Upper lobe of left lung (tissue), 4 donors: ENCODE data around the gene CACNB4.

Source experiments
- POLR2A ChIP-seq, 4 donors: fragments of 450-650 bp; IDR thresholded peaks; one replicate each; pipeline ENCODE4 v1.5.1; 2016 to 2017; ENCODE audit warnings: antibody characterized with exemption in 4 of 4, mild to moderate bottlenecking in 2 of 4
- POLR2AphosphoS5 ChIP-seq, 2 donors: sonication (generic); formaldehyde crosslinking; IDR thresholded peaks; one replicate each; pipeline ENCODE4 v1.5.1; 2017; ENCODE audit warnings: antibody characterized with exemption in 2 of 2
- TF ChIP-seq, protein P1 (sequence below), 6 experiments: fragments of 450-650 bp in 4 of 6; fragments of 200-600 bp in 2 of 6; sonication (generic) in 2 of 6; IDR thresholded peaks; one replicate each; pipeline ENCODE4 v1.5.1; 2016 to 2019; ENCODE audit warnings: antibody characterized with exemption in 6 of 6

DNA sequence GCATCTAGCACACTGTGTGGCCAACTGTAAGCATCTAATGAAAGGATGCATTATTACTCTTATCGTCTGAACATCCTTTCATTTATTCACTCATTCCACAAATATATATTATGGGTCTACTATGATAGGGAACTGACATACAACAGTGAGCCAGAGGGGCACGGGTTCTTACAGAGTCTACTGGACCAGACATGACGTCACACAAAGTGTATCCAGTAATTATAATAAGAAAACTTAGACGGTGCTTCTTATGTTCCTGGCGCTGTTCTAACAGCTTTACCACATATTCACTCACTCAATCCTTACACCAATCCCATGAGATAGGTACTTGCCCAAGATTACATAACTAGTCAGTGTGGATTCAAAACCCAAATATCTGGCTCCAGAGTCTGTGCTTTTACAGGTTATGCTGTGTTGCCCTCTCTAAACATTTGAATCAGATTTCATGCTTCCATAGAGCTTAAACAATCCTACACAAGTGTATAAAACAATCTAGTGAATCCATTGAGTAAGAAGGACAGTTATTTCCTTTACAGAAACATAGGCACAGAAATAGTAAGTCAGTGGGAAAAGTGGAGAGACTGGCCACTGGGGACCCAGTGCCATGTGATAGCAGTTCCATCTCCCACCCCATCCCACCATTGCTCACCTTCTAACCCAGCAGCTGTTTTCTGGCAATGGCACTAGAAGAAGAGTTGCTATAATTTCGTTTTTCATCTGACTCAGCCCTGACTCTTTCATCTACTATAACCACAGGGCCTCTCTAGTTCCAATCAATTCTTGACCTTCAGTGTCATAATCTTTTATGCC lies 246.4 kb downstream of the CACNB4 start:
- TF ChIP-seq, protein P1, sequence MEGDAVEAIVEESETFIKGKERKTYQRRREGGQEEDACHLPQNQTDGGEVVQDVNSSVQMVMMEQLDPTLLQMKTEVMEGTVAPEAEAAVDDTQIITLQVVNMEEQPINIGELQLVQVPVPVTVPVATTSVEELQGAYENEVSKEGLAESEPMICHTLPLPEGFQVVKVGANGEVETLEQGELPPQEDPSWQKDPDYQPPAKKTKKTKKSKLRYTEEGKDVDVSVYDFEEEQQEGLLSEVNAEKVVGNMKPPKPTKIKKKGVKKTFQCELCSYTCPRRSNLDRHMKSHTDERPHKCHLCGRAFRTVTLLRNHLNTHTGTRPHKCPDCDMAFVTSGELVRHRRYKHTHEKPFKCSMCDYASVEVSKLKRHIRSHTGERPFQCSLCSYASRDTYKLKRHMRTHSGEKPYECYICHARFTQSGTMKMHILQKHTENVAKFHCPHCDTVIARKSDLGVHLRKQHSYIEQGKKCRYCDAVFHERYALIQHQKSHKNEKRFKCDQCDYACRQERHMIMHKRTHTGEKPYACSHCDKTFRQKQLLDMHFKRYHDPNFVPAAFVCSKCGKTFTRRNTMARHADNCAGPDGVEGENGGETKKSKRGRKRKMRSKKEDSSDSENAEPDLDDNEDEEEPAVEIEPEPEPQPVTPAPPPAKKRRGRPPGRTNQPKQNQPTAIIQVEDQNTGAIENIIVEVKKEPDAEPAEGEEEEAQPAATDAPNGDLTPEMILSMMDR (IDR thresholded peaks at IDR 0.05): no peak
- TF ChIP-seq POLR2A (IDR thresholded peaks at IDR 0.05) (no peak), POLR2AphosphoS5 (IDR thresholded peaks at IDR 0.05) (no peak)
